ENCODE data around the gene HOXA5.

Gene HOXA5

DNA sequence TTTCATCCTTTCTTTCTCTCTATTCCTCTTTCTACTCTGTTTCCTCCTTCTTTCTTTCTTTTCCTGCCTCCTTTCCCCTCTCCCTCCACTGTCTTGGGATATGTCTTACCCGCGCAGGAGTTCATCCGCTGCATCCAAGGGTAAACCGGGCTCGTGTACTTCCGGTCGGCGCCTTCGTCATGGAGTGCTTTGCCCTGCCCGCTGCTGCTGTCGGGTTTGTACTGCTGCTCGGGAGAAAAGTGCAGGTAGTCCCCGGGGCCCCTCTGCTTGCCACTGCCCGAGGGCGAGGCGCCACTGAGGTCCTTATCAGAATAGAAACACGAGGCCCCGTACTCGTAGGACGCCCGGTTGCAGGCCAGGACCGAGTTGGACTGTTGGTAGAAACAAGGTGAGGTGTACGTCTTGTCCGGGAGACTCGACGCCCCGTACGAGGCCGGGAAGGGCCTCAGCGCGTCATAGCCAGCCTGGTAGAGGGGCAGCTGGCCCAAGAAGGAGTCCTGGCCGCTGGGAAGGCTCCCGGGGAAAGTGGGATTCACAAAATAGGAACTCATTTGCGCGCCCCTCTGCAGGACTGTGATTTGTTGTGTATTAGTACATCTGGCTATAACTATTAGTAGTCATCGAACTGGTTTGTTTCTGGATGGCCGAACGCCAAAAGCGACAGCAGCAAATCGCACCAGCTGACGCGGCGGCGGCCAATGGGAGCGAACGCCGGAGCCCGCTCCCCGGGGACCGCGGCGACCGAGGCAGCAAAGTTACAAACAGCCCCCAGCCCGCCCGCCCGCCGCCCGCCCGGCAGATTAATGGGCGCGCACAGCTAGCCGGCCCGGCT, 3.9 kb upstream of the HOXA5 start, which contains the start of gene HOXA6:
HOXA6 (minus strand) TSS at position 576 of the 832 bp plus-strand sequence; CDS start at position 551, 25 bp downstream.
- peak in 1 of 2 experiments; percentile 37 for DNase-seq

DNA sequence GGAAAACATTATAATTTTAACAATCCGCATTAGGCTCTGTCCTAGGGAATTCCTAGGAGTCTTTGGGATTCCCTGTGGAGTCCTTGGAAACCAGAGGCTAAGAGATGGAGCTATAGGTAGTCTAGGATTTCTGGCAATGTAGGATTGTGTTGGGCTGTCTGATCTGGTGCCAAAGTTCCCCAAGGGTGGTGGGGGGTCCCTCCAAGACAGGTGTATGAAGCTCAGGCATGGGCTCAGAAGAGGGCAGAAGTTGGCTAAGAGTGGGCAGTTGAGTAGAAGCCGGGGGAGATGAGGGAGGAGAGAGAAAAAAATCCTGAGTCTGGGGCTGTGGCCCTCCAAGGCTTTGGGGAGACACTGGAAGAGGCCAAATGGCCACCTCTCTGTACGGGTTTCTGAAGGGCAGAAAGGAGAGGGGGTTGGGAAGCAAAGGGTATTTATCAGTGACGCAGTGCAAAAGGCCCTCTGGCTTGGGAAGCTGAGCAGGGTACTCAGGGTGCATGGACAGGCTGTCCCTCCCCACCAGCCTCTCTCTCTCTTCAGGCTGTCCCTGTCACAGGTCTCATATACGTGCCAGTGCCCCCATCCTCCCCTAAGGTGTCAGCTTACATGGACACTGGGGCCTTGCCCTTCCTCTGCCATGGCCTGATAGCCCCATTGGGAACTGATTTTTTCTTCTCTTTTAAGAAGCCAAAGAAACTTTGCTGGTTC, 3.2 kb upstream of the HOXA5 start:
- no peak for DNase-seq

DNA sequence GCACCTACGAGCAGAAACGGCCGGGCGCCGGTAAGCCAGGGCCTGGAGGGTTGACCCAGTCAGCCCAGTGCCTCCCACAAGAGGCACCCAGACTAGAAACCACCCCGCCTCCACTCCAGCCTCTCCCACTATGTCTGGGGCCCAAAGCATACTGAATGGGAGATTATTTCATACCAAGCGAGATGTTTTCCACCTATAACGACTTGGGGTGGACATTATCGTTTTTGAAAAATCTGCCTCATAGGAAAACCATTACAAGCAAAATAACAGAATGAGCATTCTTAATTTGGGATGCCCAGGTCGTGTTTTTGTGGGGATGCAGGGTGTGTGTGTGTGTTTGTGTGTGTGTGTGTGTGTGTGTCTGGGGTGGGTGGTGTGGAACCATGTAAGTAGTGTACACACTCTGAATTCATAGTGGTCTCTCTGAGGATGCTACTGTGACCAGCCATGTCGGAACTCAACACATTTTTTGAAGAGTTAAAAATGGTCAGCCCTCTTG, 2.5 kb upstream of the HOXA5 start:
- DNase-seq = no peak

DNA sequence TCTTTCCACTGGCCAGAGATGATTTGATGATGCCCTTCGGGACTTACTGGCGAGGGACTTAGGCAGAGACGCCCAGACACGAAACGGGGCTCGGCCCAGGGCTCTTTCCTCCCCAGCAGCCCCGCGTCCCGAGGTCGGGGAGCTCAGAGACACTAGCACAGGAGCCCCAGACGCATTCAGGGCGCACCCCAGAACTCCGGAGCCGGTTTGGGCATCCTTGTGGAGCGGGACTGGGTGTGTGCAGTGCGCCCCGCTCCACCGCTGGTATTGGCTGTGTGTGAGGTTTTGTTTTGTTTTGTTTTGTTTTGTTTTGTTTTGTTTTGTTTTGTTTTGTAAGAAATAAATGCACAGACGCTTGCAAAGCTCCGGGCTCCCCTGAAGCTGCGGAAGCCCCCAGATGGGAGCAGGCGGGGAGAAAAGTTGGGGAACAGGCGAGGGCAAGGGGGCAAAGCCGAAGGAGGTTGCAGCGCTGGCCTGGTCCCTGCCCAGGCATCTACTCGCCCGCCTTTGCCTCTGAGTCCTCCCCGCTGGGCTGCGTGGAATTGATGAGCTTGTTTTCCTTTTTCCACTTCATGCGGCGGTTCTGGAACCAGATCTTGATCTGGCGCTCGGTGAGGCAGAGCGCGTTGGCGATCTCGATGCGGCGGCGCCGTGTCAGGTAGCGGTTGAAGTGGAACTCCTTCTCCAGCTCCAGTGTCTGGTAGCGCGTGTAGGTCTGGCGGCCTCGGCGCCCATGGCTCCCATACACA, 1.9 kb upstream of the HOXA5 start:
- no peak for DNase-seq

DNA sequence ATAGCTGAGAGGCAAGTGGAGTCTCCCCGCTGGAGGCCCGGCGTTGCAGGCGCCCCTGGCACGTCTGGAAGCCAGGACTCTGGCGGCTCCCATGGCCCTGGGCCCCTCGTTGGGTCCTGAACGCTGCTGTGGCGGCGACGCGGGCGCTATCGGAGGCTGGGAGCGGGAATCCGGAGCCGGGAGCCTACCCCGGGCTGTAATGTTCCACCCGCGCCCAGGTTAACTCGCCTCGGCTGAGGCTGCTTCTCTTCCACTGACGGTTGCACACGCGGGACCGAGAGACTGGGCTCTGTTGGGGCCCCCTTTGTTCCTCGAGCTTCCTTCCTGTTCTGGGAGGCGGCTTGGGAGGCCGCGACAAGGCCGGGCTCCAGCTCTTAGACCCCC, 1.3 kb upstream of the HOXA5 start:
- DNase-seq = no peak

DNA sequence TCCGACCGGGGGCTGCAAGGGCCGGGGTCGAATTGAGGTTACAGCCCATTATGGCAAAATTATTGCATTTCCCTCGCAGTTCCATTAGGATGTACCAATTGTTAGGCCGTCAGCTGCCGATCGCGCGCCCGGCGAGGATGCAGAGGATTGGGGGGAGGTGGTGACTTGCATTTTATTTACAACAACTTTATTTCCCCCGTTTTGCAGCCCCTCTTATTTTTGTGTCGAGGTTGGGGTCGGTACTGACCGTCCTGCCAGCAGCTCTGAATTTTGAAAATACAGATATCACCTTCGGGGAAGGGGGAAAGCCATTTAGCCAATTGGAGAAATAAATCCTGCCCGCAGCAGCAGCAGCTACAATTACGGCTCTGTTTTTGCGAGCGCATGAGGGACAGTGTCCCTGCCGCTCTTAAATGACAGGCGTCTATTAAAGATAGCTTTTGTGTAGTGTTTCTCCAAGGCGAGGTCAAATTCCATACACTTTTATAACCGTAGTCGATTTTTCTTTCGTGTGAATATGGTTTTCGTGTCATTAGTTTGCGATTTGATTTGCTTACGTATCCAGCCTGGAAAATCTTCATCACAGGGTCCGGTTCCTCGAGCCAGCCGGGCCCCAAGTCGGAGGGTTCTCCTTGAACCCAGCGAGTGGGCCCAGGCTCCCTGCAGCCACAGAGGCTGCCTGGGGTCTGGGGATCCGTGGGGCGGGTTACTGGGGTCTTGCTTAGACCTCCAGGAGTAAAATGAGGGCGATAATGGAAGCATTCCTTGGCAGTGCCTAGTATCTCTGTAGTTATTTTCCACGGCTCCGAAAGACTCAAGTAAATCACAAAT, 684 bp upstream of the HOXA5 start:
- DNase-seq = no peak

DNA sequence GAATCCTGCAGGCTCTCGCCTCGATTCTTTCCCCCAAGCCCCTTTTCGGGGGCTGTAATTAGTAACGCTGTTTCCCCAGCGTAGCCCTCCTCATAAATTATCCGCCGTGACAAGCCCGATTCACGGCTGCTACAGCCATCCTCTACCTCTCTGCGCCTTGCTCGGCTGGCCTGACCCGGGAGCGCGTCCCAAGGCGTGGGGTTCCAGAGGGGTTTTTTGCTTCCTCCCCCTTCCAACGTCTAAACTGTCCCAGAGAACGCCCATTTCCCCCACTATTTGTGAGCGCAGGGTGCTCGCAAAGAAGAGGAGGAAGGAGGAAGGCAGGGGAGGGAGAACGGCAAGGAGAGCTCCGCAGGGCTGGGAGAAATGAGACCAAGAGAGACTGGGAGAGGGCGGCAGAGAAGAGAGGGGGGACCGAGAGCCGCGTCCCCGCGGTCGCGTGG, 880 bp downstream of the HOXA5 start:
- DNase-seq = no peak

DNA sequence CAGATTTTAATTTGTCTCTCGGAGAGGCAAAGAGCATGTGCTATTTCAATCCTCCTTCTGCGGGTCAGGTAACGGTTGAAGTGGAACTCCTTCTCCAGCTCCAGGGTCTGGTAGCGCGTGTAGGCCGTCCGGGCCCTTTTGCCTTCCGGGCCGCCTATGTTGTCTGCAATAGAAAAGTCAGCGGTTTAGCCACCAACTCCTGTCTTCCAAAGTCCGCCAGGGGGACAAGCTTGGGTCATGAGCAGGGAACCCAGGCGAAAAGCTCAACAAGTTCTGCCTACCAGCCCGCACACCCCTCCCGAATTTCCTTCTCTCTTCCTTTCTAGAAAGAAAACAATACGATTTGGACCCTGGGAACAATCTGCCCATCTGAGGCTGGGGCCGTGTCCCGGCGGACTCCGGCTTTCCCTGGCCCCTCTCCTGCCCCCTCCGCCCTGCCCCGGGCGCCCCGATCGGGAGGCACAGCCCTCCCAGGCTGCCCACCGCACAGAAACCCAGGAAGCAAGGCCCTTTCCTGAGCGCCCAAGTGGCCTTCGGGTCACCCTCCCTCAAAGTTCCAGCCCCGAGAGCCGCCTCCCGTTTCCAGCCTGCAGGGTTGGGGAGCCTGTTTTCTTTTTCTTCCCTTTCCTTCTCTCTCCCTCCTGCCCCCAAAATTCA, 1.4 kb downstream of the HOXA5 start:
- no peak for DNase-seq

DNA sequence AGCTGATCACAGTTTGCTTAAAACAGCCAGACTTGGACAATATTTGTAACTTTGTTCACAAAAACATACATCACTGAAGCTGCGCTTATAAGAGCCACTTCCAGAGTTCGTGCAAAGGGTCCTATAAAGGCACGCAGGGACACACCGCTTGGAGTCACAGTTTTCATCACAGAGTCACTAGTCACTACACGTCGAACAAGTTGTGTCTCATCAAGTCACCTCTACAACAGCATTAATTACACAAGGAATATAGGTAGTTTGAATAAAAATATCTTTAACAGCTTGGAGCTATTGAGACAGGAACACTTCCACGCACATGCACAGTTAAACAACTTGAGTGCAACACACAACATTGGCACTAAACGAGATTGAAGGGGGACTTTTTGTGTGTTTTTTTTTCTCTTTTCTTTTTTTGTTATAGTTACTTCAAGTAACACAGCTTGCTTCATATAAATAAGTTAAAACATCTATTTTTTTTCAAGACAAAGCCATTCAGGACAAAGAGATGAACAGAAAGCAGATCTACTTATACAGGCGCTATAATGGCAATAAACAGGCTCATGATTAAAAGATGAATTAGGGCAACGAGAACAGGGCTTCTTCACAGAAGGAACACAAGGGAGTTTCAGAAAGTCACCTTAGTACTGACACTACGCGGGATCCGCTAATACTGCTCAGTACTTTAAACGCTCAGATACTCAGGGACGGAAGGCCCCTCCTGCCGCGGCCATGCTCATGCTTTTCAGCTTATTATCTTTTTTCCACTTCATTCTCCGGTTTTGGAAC, 2.2 kb downstream of the HOXA5 start:
- no peak for DNase-seq

DNA sequence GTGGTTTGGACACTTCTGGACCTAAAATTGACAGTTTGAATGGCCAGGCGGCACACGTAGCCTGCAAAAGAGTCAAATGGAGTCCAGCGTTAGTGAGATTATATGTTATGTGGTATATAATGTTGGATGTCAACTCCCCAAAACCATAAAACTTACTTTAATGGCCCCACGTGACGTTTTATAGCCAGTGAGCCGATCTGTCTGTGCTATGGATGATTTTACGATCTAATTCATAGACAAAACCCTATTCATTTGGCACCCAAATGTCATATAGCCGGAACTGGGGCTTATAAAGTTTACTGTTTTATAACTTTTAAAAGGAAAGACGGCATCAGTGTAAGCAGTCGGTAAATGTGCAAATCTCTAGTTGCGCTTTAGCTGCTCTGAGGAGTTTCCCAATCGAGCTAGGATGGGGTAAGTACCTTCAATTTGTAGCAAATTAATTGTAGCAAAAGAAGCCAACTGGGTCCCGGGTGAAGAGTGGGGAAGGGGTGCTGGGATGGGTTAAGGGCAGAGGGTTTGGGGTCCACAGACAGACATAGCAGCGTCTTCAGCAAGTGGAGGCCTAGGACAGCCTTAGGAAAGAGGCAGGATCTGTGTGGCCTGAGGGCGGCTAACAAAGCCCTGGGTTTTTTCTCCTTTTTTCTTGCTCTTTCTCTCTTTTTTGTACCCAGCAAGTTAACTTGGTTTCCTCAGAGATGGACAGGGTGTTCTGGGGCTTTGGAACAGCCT, 3.2 kb downstream of the HOXA5 start:
- DNase-seq = no peak

DNA sequence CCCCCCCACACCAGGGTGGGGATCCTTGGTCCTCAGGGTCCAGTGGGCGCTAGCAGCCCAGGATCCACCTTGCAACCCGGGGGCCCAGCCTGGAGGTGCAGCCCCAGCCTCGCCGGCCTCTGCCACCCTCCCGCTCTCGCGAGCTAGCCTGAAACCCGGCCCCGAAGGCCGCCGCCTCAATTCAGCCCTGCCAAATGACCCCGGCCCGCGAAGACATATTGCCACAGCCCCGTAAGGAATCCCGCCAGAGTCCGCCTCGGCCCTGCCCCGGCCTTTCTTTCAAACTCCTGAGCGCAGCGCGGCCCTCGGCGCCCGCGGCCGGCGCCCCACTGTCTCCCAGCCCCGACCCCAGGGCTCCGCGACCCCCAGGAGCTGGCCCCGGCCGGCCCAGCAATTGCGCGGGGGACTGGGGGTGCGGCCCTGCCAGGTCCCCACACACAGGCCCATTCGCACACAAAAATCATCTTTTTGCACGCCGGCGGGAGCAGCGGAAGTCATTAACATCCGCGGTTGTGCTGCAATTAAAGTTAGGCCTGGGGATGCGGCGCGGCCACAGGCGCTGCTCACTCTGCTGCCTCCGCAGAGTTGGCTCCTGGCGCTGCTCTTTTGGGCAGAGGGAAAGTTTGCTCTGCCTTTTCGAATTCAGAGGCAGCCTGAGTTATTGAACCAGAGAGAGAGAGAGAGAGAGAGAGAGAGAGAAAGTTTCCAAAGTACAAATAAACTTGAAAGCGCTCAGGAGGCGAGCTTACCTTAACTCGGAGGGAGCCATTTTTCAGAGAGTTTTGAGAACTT, 4.0 kb downstream of the HOXA5 start:
- DNase-seq = no peak

DNA sequence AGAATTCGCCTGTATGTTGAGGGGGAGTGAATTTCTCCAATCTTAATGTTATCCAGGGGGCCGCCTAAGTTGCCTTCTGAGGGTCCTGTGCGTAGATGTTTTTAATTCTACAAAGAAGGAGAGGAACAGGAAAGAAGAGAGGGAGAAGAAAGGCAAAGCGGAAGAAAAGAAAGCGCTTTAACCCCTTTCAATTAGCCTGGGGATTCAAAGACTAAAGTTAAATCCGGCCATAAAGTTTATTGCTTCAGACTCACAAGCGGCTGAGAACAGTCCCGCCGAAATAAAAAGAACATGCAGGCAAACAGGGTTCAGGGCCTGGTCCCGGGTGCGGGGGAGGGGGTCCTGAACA, 4.5 kb downstream of the HOXA5 start:
- no peak for DNase-seq

DNA sequence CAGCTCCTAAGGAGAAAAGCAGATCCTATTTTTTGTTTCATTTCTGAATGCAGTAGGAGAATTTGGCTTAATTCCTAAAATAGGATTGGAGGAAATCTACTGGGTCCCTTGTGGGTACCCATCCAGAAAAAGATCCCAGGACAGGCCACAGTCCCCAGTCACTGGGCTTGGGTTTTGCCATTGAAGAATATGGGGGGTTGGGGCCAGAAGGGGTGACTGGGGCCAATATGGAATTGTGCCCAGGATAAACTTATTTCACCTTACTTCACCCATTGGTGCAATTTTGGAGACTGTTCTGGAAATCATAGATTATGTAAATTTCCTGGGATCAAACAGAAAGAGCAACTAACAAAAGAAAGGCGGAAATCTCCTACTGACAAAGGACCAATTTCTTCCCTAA, 5.0 kb downstream of the HOXA5 start:
- DNase-seq = no peak

DNA sequence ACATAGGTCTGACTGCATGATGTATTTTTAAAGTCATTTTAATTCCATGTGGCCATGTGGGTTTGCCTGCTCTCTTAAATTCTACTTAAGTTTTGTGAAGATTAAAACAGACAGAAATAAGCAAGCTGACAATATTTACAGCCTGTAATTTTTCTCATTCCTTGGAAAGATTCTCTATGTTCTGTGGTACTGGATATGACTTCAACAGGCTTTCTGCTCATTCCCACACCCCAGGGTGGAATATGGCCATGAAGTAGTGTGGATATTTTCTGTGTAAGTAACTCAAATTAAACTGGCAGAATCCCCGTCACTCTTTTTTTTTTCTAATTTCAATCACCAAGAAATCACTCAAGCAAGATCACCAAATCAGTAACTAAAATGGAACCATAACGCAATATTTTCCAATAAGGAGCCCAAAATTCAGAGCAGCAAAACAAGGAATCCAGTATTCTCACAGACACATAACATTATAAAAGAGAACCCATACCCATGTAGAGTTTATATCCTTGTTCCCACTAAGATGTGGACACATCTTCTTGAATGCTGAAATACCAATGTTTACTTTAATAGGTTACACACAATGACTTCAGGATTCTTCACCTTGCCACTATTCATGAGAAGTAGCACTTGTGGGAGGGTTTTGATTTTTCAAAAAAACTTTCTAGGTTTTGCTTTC, 5.7 kb downstream of the HOXA5 start:
- no peak for DNase-seq

DNA sequence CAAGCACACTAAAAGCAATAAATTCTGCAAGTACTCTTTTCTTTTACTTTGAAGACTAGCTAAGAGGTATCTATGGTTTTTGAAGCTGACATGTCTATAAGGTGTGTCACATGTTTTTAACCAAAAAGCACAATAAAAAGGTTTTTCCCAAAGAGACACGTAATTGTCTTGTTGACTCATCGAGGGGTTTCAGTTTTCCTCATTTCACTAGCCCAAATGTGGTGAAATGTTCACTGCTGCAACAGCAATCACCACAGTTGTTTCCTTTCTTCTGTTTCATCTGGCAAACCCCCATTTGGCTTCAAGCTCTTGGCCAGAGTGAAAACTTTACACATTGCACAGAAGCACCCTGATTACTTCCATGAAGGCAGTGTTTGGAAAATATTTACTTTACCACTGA, 9.1 kb downstream of the HOXA5 start:
- no peak for DNase-seq

DNA sequence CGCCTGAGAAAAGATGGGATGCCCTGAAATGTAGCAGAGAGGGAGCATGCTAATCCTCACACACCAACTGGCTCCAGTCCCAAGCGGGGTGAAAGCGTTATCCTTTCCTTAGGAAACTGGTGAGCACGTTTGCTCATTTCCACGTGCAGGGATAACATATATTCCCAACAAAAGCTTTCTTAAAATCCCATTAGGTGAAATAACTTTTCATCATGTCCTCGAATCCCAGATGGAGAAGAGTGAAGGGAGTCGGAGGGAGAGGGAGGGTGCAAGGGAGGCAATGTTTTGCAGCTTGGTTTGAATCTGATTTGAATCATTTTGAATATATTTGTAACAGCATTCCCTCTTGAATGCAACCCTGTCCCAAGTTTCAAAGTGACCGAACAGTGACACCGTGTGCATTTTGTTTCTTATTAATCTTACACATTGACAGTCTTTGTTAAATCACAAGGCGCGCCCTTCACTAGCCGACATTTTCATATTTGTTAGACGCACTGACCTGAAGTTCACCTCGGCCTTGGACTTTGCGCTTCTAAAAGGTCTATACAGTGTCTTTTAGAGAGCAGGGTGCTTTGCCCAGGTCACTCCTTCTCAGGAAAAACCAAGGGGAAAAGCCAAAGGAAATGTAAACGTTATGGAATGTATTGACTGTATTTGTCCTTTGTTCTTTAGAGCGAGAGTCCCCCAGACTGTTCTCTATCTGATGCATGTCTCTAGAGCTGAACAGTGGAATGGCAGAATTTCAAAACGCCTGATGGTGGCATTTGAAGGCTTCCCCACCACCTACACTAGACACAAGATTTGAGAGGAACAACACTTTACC, 9.9 kb downstream of the HOXA5 start:
- DNase-seq = no peak

DNA sequence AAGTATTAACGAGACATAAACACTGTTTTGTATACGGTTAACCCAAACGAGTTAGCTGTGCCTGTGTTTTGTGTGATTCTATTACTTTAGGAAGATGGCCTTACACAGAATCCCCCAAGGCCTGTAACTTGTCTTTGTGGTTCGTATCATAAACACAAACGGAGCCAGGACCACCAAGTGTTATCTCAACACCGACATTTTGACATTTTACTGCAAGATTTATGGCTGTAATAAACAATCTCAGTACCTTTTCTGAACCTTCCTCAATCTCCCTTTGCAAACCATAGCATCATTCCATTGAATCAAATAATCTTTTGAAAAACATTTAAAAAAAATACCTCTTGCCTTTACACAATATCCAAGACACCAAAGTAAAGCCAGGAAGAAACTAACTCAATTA, 10.5 kb downstream of the HOXA5 start:
- no peak for DNase-seq

DNA sequence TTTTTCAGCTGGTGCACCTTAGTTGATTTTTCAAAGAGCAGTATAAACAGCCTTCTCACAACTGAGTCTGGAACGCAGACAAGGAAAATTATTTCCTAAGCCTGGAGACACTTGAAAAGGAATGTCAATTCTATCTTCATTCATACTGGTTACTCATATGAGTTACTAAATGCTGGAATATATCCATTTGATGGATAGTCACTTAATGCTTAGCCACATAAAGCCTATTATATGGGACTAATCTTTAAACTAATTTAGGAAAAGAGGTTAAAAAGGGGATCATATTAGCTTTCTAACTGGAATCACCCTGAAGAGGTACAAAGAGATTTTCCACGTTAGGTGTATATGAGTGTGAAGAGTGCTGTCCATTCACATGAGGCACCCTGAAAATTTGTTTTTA, 11.3 kb downstream of the HOXA5 start:
- no peak for DNase-seq

All from NCI-H187 (cell line).